Adrenal gland (tissue), 12 donors: Measurements from ENCODE around the gene AP1G2. TPM values are rescaled to one million over a fixed set of nuclear protein-coding genes. Genes with fewer than 3 reads are reported as not detected.

ENCODE experiments used
- DNase-seq, 7 donors: peaks; one replicate each; pipeline ENCODE4 v3.0.0-alpha.2; 2019 to 2020
- H3K27ac ChIP-seq, 5 donors: fragments of 200-600 bp; sonication (generic) in 4 of 5; 1 replicate in 3 of 5; 2 replicates in 2 of 5; pipeline versions ENCODE4 v1.5.1 to v1.8.0; 2016 to 2020; ENCODE audit warnings: mild to moderate bottlenecking in 1 of 5
- H3K27me3 ChIP-seq: fragments of 200-600 bp; 2 replicates; pipeline ENCODE4 v1.8.0; 2021
- H3K36me3 ChIP-seq, 2 donors: fragments of 200-600 bp; replicated peaks in 1 of 2; 1 replicate in 1 of 2; 2 replicates in 1 of 2; pipeline versions ENCODE4 v1.5.1 to v1.8.0; 2018 to 2022
- H3K4me1 ChIP-seq, 2 donors: fragments of 200-600 bp; replicated peaks in 1 of 2; 1 replicate in 1 of 2; 2 replicates in 1 of 2; pipeline versions ENCODE4 v1.5.1 to v1.8.0; 2018 to 2021
- H3K4me3 ChIP-seq, 4 donors: fragments of 200-600 bp; sonication (generic) in 3 of 4; one replicate each; pipeline ENCODE4 v1.5.1; 2016 to 2018
- H3K9me3 ChIP-seq, 3 donors: fragments of 200-600 bp; sonication (generic) in 1 of 3; replicated peaks in 1 of 3; 1 replicate in 2 of 3; 2 replicates in 1 of 3; pipeline versions ENCODE4 v1.5.1 to v1.8.0; 2016 to 2021
- CTCF ChIP-seq, 6 experiments: fragments of 450-650 bp in 4 of 6; fragments of 200-600 bp in 2 of 6; sonication (generic) in 1 of 6; IDR thresholded peaks; 1 replicate in 5 of 6; 2 replicates in 1 of 6; pipeline versions ENCODE4 v1.5.1 to v1.8.0; 2016 to 2021; ENCODE audit warnings: antibody characterized with exemption in 6 of 6, mild to moderate bottlenecking in 2 of 6, moderate library complexity in 1 of 6
- POLR2A ChIP-seq, 2 donors: fragments of 450-650 bp; IDR thresholded peaks; one replicate each; pipeline ENCODE4 v1.6.1; 2017; ENCODE audit warnings: antibody characterized with exemption in 2 of 2, mild to moderate bottlenecking in 2 of 2, moderate library complexity in 1 of 2
- WGBS, 4 donors: extraction: QIAGEN DNeasy Blood & Tissue Kit in 2 of 4; methylation state at CpG; one replicate each; pipeline versions ENCODE4 v1.1.5 to v1.1.7; 2013 to 2017; 5-methylcytosine and 5-hydroxymethylcytosine counted together
- intact Hi-C, 2 donors: fragments of 100-400 bp; cut with DNase I; formaldehyde crosslinking; loops; one replicate each; pipeline versions ENCODE4 v1.14.1 to v1.15.0; 2022 to 2023
- polyA plus RNA-seq, 3 donors: library from polyadenylated mRNA; stranded (reverse); fragments of 200-250 nt in 2 of 3; fragments of 350-450 nt in 1 of 3; fragmentation: Illumina TruSeq in 1 of 3; extraction: RNeasy Lipid Tissue Mini Kit (QIAGEN cat#74804) in 1 of 3; gene quantifications; one replicate each; pipeline ENCODE4 v1.2.3, GENCODE V29; 2013 to 2014
- total RNA-seq, 9 donors: library from RNA; depleted of rRNA in 4 of 9; stranded (reverse); fragments of >200 nt in 4 of 9; fragments of 120-200 nt in 1 of 9; fragmentation: NEBNext Ultra II Directional in 1 of 9; extraction: Animal tissue kit (Norgen Biotek cat#: 25700) in 1 of 9; gene quantifications; one replicate each; pipeline versions ENCODE4 v1.1.0 to v1.2.4, GENCODE V29; 2013 to 2023
- donor health status: healthy with polysubstance abuse.
- donor health status: Bipolar disorder and iron deficiency.
- donor health status: DM: yes; HTN: yes; CAD: no.
- donor health status: DM: no; HTN: no; CAD: no.
- donor health status: DM: no; HTN: no; CAD: no.
- donor health status: DM: yes; HTN: yes; CAD: no.

AP1G2 gene
- total and polyA plus RNA-seq, 12 donors: 27.9 to 587 (median 79.5) TPM

GRCh38 chr14:23582906-23583760 is 15.5 kb upstream of the AP1G2 start:
- H3K36me3 ChIP-seq: no peaks in the 10 kb centered on the region
- no peaks in the 10 kb centered on the region for H3K27me3 ChIP-seq
- peak in 1 of 7 donors; percentile 34 for DNase-seq

GRCh38 chr14:23580948-23581281 is 13.3 kb upstream of the AP1G2 start:
- no peaks in the 10 kb centered on the region for H3K9me3 ChIP-seq
- intact Hi-C loops: no loop called here
- H3K4me3 ChIP-seq: no peak overlapping the region
- H3K4me1 ChIP-seq: peaks cover 0 to 4% of the 10 kb centered on the region in 2 donors
- WGBS, 4 donors: 87 to 100% (median 98%) methylated on average over 1 to 8 of the region's 8 CpGs
- no peak for TF ChIP-seq CTCF (IDR thresholded peaks at IDR 0.05)
- TF ChIP-seq POLR2A (IDR thresholded peaks at IDR 0.05): no peak
- H3K27me3 ChIP-seq: peaks cover 18% of the 10 kb centered on the region
- H3K27ac ChIP-seq: no peak overlapping the region
- DNase-seq: no peak
- H3K36me3 ChIP-seq: no peaks in the 10 kb centered on the region

More at GRCh38 chr14:23582906-23583760, 15.5 kb upstream of the AP1G2 start:
- H3K27ac ChIP-seq: no peak overlapping the region
- intact Hi-C loops: no loop called here
- TF ChIP-seq POLR2A (IDR thresholded peaks at IDR 0.05) (no peak), CTCF (IDR thresholded peaks at IDR 0.05) (no peak)
- WGBS, 4 donors: 75 to 92% (median 86%) methylated on average over 3 of the region's 3 CpGs
- no peak overlapping the region for H3K4me3 ChIP-seq
- no peaks in the 10 kb centered on the region for H3K4me1 ChIP-seq
- H3K9me3 ChIP-seq: no peaks in the 10 kb centered on the region

- Histone ChIP-seq H3K27ac (no peak overlapping the region), H3K4me3 (no peak overlapping the region), H3K27me3 (peaks cover 24% of the 10 kb centered on the region), H3K4me1 (peaks cover 0 to 4% of the 10 kb centered on the region in 2 donors), H3K9me3 (no peaks in the 10 kb centered on the region), H3K36me3 (no peaks in the 10 kb centered on the region)
- 89 to 95% (median 90%) methylated on average over 16 to 24 of the region's 24 CpGs for WGBS, 4 donors
- intact Hi-C loops: no loop called here
- no peak for TF ChIP-seq POLR2A (IDR thresholded peaks at IDR 0.05)
- TF ChIP-seq CTCF (IDR thresholded peaks at IDR 0.05): no peak
- no peak for DNase-seq
These were observed 12.7 kb upstream of the AP1G2 start for GRCh38 chr14:23580152-23580926.

- TF ChIP-seq POLR2A (IDR thresholded peaks at IDR 0.05): no peak
- no peak for TF ChIP-seq CTCF (IDR thresholded peaks at IDR 0.05)
- no peak for DNase-seq
- Histone ChIP-seq H3K36me3 (no peaks in the 10 kb centered on the region), H3K4me3 (no peak overlapping the region), H3K4me1 (peaks cover 0 to 4% of the 10 kb centered on the region in 2 donors), H3K27ac (no peak overlapping the region), H3K27me3 (peaks cover 29% of the 10 kb centered on the region), H3K9me3 (no peaks in the 10 kb centered on the region)
- intact Hi-C loops: no loop called here
These were observed 12.1 kb upstream of the AP1G2 start for GRCh38 chr14:23579739-23580138.
